NCI-H2107 treated with DMSO at 0.1 percent for 48 hours (cell line): ENCODE results near the gene TRIOBP.
"Not testable (repeated sequence)": the region's sequence is repeated elsewhere in the genome, so short reads cannot be mapped to it uniquely, and the experiment has no call there.

ENCODE experiments used
- DNase-seq: peaks from one replicate; lab custom pipeline; 2025; ENCODE audit not compliant: unreplicated experiment; lab: John Stamatoyannopoulos, UW

The TRIOBP gene

DNA sequence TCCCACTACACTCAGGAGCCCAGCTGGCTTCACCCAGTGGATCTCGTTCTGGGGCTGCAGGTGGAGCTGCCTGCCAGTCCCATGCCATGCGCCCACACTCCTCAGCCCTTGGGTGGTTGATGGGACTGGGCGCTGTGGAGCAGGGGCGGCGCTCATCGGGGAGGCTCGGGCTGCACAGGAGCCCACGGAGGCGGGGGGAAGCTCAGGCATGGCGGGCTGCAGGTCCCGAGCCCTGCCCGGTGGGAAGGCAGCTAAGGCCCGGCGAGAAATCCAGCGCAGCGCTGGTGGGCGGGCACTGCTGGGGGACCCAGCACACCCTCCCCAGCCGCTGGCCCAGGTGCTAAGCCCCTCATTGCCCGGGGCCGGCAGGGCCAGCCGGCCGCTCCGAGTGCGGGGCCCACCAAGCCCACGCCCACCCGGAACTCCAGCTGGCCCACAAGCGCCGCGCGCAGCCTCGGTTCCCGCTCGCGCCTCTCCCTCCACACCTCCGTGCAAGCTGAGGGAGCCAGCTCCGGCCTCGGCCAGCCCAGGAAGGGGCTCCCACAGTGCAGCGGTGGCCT lies 21.0 kb downstream of the TRIOBP start:
- DNase-seq = not testable (repeated sequence)

DNA sequence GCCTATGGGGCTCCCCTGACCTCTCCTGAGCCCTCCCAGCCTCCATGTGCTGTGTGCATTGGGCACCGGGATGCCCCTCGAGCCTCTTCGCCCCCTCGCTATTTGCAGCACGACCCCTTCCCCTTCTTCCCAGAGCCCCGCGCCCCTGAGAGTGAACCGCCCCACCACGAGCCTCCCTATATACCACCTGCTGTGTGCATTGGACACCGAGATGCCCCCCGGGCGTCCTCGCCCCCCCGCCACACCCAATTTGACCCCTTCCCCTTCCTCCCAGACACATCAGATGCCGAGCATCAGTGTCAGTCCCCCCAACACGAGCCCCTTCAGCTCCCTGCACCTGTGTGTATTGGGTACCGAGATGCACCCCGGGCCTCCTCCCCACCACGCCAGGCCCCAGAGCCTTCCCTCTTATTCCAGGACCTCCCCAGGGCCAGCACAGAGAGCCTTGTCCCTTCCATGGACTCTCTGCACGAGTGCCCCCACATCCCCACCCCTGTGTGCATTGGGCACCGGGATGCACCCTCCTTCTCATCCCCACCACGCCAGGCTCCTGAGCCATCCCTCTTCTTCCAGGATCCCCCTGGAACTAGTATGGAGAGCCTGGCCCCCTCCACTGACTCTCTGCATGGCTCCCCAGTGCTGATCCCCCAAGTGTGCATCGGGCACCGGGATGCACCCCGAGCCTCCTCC lies 28.8 kb downstream of the TRIOBP start:
- no peak for DNase-seq

DNA sequence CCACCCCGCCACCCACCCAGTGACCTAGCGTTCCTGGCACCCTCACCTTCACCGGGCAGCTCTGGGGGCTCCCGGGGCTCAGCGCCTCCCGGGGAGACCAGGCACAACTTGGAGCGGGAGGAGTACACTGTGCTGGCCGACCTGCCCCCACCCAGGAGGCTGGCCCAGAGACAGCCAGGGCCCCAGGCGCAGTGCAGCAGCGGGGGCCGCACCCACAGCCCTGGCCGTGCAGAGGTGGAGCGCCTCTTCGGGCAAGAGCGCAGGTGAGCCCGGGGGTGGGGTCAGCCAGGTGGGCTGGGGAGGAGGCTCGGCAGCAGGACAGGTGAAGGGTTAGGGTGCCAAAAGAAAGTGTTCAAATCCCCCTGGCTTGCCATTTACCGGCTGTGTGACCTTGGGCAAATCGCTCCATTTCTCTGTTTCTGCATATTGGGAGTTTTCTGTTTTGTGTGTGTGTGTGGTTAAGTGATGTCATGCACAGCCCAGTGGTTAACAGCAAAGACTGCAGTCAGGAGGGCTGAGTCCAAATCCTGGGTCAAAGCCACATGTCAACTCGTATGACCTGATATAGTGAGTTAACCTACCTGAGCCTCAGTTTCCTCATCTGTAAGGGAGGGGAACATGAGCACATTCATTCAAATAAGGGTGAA lies 29.5 kb downstream of the TRIOBP start:
- DNase-seq = no peak

DNA sequence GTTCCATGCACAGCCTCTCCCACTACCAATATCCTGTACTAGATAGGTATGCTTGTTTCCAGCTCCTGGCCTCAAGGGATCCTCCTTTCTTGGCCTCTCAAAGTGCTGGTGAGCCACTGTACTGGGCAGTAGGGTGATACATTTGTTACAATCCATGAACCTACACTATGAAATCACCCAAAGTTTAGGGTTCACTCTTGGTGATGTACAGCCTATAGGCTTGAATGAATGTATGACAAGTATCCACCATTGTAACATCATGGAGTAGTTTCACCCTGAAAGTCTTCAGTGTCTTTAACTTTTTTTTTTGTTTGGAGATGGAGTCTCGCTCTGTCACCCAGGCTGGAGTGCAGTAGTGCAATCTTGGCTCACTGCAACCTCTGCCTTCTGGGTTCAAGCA lies 31.8 kb downstream of the TRIOBP start:
- no peak for DNase-seq

DNA sequence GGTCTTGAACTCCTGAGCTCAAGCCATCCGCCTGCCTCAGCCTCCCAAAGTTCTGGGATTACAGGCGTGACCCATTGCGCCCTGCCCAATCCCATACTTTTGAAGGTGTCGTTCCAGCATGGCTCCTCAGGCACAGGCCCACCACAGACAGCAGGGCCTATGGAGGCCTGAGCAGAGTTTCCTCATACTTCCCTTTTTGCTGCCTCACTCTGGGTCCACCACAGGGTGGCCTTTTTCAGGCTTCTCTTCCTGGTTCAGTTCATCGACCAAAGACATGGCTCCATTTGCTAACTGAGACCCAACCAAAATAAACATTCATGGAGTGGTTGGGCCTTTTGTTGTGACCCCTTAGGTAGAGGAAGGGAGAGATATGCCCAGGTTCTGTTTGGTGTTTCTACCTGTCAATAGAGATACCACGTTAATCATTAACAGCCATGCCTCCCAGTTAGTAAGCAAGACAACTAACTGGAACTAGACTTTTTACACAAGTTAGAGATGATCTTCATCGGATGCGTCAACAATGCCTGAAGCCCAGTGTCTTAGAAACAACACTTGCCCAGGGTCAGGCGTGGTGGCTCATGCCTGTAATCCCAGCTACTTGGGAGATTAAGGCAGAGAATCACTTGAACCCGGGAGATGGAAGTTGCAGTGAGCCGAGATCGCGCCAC lies 35.1 kb downstream of the TRIOBP start:
- no peak for DNase-seq

DNA sequence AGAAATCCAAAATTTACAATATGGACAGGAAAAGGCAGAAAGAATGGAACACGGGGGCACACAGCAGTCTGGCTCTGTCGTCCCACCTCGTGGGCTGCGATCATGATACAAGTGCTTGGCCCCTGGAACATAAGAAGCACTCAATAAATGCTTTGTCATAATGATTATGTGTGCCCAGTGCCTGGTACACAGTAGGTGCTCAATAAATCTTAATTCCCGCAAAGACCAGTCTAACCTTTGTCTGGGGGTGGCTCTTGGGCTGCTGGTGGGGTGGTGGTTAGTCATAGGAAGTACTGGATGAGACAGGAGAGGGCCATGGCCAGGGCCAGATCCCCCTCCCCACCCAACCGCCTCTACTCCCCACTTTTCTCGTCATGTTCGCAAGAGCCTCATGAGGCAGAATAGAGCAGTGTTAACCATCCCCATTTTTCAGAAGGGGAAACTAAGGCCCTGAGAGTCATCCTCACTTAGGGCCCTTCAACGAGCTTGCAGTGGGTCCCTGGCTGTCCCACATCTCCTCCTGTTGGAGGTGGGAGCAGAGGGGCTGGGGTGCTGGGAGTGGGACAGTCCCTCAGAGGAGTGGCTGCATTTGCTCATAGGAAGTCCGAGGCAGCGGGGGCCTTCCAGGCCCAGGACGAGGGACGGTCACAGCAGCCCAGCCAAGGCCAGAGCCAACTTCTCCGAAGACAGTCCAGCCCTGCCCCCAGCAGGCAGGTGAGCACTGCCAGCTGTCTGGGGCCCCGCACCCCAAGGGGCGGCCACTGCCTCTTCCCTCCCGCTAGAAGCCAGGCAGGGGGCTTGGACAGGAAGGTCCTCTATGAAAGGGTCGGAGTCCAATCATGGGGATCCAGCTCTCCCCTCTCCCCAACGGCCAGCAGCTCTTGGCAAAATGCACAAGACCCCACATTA lies 36.1 kb downstream of the TRIOBP start:
- no peak for DNase-seq

DNA sequence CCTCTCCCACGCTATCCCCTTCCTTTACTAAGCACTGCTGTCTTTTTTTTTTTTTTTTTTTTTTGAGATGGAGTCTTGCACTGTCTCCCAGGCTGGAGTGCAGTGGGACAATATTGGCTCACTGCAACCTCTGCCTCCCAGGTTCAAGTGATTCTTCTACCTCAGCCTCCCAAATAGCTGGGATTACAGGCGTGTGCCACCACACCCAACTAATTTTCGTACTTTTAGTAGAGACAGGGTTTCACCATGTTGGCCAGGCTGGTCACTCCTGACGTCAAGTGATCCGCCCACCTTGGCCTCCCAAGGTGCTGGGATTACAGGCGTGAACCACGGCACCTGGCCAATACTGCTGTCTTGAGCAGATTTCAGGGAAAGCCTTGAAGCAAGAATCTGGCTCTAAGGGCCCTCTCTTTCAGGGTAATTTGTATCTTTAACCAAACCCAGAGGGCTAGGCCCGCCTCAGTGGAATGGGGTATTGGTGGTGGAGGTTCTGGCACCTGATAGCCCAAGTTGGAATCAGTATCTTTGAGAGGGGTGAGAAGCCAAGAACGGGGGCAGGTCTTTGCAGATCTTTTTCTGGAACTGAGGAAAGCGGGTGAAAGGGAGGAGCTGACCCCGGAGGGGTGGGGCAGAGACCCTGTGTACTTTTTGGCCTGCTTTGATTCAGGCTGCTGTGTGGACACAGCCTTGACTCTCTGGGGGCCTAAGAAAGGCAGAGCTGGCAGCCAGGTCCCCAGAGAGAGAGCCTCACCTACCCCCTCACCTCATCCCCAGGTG lies 37.0 kb downstream of the TRIOBP start:
- DNase-seq = no peak

DNA sequence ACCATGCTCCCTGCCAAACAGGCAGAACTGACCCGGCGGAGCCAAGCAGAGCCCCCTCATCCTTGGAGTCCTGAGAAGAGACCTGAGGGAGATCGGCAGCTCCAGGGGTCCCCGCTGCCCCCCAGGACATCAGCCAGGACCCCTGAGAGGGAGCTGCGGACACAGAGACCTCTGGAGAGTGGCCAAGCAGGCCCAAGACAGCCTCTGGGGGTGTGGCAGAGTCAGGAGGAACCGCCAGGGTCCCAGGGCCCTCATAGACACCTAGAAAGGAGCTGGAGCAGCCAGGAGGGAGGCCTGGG lies 37.5 kb downstream of the TRIOBP start:
- no peak for DNase-seq

DNA sequence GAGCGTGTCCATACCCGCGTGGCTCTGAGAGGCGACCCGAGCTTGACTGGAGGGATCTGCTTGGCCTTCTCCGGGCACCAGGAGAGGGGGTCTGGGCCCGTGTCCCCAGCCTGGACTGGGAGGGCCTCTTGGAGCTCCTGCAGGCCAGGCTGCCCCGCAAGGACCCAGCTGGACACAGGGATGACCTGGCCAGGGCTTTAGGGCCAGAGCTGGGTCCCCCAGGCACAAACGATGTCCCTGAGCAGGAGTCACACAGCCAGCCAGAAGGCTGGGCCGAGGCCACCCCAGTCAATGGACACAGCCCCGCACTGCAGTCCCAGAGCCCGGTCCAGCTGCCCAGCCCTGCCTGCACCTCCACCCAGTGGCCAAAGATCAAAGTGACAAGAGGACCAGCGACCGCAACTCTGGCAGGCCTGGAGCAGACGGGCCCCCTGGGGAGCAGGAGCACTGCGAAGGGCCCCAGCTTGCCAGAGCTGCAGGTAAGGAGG lies 38.2 kb downstream of the TRIOBP start:
- DNase-seq = no peak

DNA sequence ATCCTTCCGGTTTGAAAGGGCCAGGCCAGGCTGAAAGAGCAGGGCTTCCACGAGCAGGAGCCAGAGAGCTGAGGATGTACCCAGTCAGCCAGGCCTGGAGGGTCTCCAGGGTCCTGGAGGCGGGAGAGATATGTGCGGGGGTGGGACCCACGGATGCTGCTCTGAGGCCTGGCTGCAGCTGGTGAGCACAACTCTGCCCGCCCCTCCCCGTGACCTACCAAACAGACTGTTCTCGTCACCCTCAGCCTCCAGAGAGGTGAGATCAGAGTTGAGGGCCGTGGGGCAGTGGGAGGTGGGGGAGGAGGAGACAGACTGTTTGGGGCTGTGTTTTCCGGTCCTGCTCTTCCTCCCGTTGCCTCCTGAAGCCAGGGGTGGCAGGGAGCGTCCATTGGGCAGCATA lies 42.2 kb downstream of the TRIOBP start:
- no peak for DNase-seq

DNA sequence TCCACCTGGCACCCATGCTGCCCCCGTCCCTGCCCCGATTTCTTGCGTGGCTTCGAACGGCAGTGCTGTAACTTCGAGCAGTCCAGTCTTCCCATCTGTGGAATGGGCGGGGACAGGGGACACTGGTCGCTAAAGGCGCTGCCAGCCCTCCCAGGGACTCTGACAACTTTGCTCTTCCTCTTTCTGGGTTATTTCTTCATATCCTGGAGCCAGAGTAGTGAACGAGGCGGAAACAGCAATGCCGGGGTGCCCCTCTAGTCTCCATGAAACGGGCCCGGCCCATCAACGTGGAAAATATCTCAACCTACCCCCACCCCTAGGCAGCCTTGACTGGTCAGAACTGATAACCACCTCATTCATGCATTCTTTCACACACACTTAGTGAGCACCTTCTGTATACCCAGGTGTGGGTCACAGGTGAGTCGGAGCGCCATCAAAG lies 42.8 kb downstream of the TRIOBP start:
- no peak for DNase-seq

DNA sequence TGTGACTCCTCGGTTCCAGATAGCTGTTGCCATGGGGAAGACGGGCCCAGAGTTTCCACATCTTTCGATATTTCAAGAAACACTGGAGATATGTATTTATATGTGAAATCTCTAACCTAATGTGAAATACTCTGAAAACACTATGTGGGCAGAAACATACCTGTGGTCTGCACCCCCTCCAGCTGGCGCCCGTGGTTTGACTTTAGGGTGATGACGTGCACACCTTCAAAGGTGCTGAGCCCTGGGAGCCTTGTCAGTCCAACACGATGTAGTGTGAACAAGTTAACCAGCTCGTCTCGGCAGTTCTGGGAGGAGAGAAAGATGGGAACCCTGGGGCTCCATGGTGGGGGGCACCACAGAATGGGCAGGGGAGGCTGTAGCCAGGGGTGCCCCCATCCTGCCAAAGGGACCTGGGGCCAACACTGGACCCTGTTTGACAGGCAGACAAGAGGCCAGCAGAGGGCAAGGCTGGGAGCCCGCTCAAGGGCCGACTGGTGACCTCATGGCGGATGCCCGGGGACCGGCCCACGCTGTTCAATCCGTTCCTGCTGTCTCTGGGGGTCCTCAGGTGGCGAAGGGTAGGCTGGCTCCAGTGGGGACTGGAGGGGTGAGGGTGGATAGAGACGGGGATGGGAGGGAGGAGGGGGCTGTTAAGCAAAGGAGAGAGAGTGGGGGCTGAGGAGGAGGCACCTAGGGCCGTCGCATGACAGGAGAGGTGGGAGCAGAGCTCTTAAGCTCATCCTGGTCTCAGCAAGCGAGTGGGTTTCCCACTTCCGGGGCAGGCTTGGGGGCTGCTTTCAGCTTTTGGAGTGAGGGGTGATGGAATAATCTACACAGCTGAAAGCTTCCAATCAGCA lies 43.8 kb downstream of the TRIOBP start:
- DNase-seq = no peak

DNA sequence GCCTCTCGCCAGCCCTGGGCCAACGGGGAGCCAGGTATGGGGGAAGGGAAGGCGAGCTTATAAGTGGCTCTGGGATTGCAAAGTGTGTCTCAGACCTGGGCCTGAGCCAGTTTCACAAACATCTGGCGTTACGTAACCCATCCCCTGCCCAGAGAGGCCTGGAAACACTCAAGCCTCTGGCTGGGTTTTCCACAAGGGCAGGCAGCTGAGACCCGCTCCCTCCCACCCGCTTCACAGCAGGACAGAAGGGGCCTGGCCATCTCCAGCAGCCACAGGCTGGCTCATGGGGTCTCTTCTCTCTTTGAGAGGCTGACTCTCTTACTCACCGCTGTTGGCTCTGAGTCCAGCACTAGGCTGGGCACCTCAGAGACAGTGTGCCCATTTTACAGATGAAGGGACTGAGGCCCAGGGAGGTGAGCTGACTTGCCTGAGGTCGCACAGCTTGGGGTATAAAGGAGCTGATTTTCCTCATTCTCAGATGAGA lies 44.5 kb downstream of the TRIOBP start:
- DNase-seq = peak; percentile 37

DNA sequence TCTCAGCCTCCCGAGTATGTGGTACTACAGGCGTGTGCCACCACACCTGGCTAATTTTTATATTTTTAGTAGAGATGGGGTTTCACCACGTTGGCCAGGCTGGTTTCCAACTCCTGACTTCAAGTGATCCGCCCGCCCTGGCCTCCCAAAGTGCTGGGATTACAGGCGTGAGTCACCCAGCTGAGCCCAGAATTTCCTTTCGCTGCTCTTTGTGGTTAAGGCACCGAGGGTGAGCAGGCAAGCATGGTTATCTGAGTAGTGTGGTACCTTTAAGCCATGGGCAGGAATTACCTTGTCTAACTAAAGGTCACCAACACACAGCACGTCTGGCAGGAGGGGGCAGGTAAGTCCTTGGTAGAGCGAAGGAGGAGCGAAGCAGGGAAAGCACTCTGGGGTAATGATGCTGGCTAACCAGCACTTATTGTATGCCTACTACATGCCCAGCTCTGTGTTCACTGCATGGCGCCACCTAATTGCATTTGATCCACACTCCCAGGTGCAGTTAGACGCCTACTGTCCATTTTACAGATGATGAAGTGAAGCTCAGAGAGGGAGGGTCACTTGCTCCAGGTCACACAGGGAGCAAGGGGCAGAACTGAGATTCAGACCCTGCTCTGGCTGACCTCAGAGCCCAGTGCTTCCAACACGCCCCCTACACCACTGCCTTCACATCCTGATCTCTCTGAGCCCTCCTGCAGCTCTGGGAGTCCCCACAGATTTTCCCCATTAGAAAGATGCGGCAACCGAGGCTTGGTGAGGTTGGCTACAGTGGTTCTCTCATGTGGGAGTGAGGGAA lies 45.7 kb downstream of the TRIOBP start:
- no peak for DNase-seq

DNA sequence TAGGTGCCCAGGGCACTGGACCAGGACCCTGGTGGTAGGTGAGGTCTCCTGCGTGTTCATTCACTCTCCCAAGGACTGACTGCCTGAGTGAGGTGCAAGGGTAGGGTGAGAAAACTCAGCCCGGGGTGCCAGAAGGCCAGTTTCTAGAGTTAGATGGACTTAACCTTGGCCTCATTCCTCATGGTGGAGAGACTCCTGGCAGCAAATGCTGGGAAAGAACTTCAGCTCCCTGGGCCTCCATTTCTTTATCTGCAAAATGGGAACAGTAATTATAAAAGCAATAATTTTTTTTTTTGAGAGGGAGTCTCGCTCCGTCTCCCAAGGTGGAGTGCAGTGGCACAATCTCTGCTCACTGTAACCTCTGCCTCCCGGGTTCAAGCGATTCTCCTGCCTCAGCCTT lies 47.7 kb downstream of the TRIOBP start:
- no peak for DNase-seq

DNA sequence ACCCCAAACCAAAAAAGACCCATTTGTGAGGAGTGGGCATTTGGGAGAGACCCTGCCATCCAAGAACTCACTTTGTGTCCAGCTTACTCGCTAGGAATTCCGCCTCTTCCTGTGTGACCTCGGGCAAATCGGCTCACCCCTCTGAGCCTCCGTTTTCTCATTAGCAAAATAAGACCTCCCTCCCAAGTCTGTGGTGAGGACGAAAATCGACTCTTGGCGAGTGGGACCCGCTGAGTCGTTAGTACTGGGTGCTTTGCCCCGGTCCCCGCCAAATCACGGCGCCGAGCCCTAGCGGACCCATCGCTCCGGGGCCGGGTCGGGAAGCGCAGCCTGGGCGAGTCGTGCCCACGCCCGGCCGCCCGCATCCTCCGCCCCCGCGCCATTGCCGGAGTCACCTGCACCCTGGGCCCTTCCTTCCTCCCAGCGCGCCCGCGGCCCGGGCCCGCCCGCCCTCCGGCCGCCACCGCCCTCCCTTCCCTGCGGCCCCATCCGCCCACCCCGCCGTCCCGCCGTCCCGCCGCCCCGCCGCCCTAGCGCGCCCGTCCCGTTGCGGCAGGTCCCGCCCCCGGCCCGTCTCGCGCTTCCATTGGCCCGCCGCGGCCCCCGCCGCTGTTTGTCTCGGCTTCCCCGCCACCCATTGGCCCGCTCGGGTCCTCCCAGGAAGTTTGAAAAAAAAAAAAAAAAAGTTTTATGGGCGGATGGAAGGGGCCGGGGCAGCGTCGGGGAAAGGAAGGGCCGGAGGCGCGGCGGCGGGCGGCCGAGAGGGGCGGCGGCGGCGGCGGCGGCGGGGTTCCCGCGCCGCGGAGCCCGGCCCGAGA lies 48.9 kb downstream of the TRIOBP start:
- peak; percentile 6 for DNase-seq

DNA sequence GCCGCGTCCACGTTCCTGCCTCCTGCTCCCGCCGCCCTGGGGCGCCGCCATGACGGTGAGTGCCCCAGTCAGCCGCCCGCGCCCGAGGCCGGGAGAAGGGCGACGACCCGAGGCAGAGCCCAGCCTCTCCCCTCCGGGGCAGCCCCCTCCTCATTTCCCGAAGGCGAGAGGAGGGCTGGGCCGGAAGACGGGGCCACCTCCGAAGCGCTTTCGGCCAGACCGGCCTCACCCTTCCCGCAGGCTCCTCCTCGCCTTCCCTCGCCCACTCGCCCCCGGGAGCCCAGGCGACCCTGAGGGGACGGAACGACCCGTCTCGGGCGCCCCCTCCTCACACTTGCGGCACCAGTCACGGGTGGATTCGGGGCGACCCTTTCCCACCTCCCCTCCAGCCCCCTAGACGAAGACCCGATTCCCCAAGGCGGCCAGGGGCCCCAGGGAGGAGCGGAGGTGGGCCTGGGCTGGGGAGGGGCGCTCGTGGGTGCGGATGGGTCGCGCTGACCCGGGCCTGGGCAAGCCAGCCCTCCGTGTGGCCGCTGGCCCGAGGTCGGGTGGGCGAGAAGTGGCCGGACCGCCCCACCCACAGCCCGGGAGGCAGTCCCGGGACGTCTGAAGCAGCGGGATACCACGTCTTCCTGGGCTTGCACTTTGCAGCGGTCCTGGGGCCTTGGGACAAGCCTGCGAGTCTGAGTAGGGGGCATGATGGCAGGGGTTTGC lies 49.7 kb downstream of the TRIOBP start:
- DNase-seq = no peak
